ENCODE data around the gene NDUFS7.
"Not testable (repeated sequence)": the region's sequence is repeated elsewhere in the genome, so short reads cannot be mapped to it uniquely, and the experiment has no call there.

Gene NDUFS7

GRCh38 chr19:1417681-1418495, 34.2 kb downstream of the NDUFS7 start:
- peaks cover 24% of the 10 kb centered on the region for H3K4me1 ChIP-seq
- TF ChIP-seq CTCF (IDR thresholded peaks at IDR 0.05): no peak
- H3K9me3 ChIP-seq (ENCODE audit: control insufficient read depth, low read length): no peaks in the 10 kb centered on the region
- peaks cover 66% of the 10 kb centered on the region for H3K79me2 ChIP-seq
- H3K27me3 ChIP-seq (ENCODE audit: control insufficient read depth, insufficient read depth, low read length): no peaks in the 10 kb centered on the region
- no peaks in the 10 kb centered on the region for H3K36me3 ChIP-seq (ENCODE audit: control insufficient read depth, insufficient read depth, low read length)
- H3K4me3 ChIP-seq (ENCODE audit: low read depth, low read length): no peak overlapping the region
- H3K9ac ChIP-seq: no peak overlapping the region
- no peak overlapping the region for H2AFZ ChIP-seq
- no peak overlapping the region for H3K27ac ChIP-seq
- H3K4me2 ChIP-seq (ENCODE audit: low read length): no peak overlapping the region

GRCh38 chr19:1418496-1418775, 34.7 kb downstream of the NDUFS7 start:
- Histone ChIP-seq H3K27ac (no peak overlapping the region), H3K36me3 (ENCODE audit: control insufficient read depth, insufficient read depth, low read length) (no peaks in the 10 kb centered on the region), H3K4me1 (peaks cover 24% of the 10 kb centered on the region)

GRCh38 chr19:1418951-1419738, 35.4 kb downstream of the NDUFS7 start:
- Histone ChIP-seq H3K36me3 (ENCODE audit: control insufficient read depth, insufficient read depth, low read length) (no peaks in the 10 kb centered on the region), H2AFZ (no peak overlapping the region), H3K27me3 (ENCODE audit: control insufficient read depth, insufficient read depth, low read length) (no peaks in the 10 kb centered on the region), H3K79me2 (peaks cover 66% of the 10 kb centered on the region), H3K9me3 (ENCODE audit: control insufficient read depth, low read length) (no peaks in the 10 kb centered on the region), H3K4me3 (ENCODE audit: low read depth, low read length) (no peak overlapping the region), H3K4me2 (ENCODE audit: low read length) (no peak overlapping the region), H3K4me1 (peaks cover 24% of the 10 kb centered on the region), H3K9ac (no peak overlapping the region), H3K27ac (no peak overlapping the region)
- TF ChIP-seq CTCF (IDR thresholded peaks at IDR 0.05): no peak

More at GRCh38 chr19:1418496-1418775, 34.7 kb downstream of the NDUFS7 start:
- no peaks in the 10 kb centered on the region for H3K9me3 ChIP-seq (ENCODE audit: control insufficient read depth, low read length)
- H3K79me2 ChIP-seq: peaks cover 67% of the 10 kb centered on the region
- H3K4me2 ChIP-seq (ENCODE audit: low read length): no peak overlapping the region
- H3K27me3 ChIP-seq (ENCODE audit: control insufficient read depth, insufficient read depth, low read length): no peaks in the 10 kb centered on the region
- no peak overlapping the region for H2AFZ ChIP-seq
- H3K9ac ChIP-seq: no peak overlapping the region
- H3K4me3 ChIP-seq (ENCODE audit: low read depth, low read length): no peak overlapping the region
- TF ChIP-seq CTCF (IDR thresholded peaks at IDR 0.05): no peak

- H3K4me1 ChIP-seq: peaks cover 20% of the 10 kb centered on the region
- not testable (repeated sequence) for H2AFZ ChIP-seq; H3K9me3 ChIP-seq (ENCODE audit: control insufficient read depth, low read length); H3K4me2 ChIP-seq (ENCODE audit: low read length); H3K27me3 ChIP-seq (ENCODE audit: control insufficient read depth, insufficient read depth, low read length); H3K27ac ChIP-seq; H3K4me3 ChIP-seq (ENCODE audit: low read depth, low read length); H3K36me3 ChIP-seq (ENCODE audit: control insufficient read depth, insufficient read depth, low read length); H3K9ac ChIP-seq
- peaks cover 69% of the 10 kb centered on the region for H3K79me2 ChIP-seq
Observed at GRCh38 chr19:1420085-1420484, 36.4 kb downstream of the NDUFS7 start.

- Histone ChIP-seq H3K9me3 (ENCODE audit: control insufficient read depth, low read length) (no peaks in the 10 kb centered on the region), H2AFZ (no peak overlapping the region), H3K4me3 (ENCODE audit: low read depth, low read length) (no peak overlapping the region), H3K79me2 (peaks cover 72% of the 10 kb centered on the region), H3K4me1 (peaks cover 16% of the 10 kb centered on the region), H3K9ac (no peak overlapping the region), H3K36me3 (ENCODE audit: control insufficient read depth, insufficient read depth, low read length) (no peaks in the 10 kb centered on the region), H3K27ac (no peak overlapping the region), H3K27me3 (ENCODE audit: control insufficient read depth, insufficient read depth, low read length) (no peaks in the 10 kb centered on the region), H3K4me2 (ENCODE audit: low read length) (no peak overlapping the region)
- no peak for TF ChIP-seq CTCF (IDR thresholded peaks at IDR 0.05)
Observed at GRCh38 chr19:1420590-1420989, 36.9 kb downstream of the NDUFS7 start.

Data from parathyroid adenoma (tissue), 2 donors.